NCI-H748 (cell line): ENCODE data around the gene STAT5A.
"Not testable (repeated sequence)": the region's sequence is repeated elsewhere in the genome, so short reads cannot be mapped to it uniquely, and the experiment has no call there.

Experiments used
- DNase-seq: peaks from one replicate; lab custom pipeline; 2025; ENCODE audit not compliant: unreplicated experiment; lab: John Stamatoyannopoulos, UW

STAT5A gene

GRCh38 chr17:42359133-42359532 lies 70.8 kb downstream of the STAT5A start:
- DNase-seq = no peak

DNA sequence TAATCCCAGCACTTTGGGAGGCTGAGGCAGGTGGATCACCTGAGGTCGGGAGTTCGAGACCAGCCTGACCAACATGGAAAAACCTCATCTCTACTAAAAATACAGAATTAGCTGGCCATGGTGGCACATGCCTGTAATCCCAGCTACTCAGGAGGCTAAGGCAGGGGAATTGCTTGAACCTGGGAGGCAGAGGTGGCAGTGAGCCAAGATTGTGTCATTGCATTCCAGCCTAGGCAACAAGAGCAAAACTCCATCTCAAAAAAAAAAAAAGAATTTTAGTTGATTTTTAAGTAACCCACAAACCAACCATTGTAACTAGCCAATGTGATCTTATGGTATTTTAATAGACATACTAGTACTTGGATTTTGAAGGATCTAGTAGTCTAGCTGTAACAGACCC lies 72.1 kb downstream of the STAT5A start:
- not testable (repeated sequence) for DNase-seq
